HepG2 (cell line): Measurements from ENCODE around the gene SAMM50. TPM values are rescaled to one million over a fixed set of nuclear protein-coding genes. Genes with fewer than 3 reads are reported as not detected.

ENCODE experiments used
- ATM ChIP-seq: fragments of 450-650 bp; IDR thresholded peaks from 2 replicates; pipeline ENCODE4 v1.7.1; 2017; ENCODE audit warnings: mild to moderate bottlenecking, borderline replicate concordance
- CENPT ChIP-seq: sonication (generic); formaldehyde crosslinking; IDR thresholded peaks from 2 replicates; pipeline ENCODE4 v1.8.0; 2022; ENCODE audit warnings: low read depth, mild to moderate bottlenecking, moderate library complexity, missing genetic modification reagents
- DNMT3B ChIP-seq: conservative IDR thresholded peaks from 2 replicates; pipeline ENCODE4 v1.6.1; 2016; ENCODE audit warnings: missing biosample characterization, control low read depth
- KIAA2018 ChIP-seq: sonication (generic); formaldehyde crosslinking; IDR thresholded peaks from 2 replicates; pipeline ENCODE4 v1.5.0; 2020; ENCODE audit warnings: mild to moderate bottlenecking, missing genetic modification reagents, borderline replicate concordance
- KMT2A ChIP-seq: sonication (generic); formaldehyde crosslinking; IDR thresholded peaks from 2 replicates; pipeline ENCODE4 v1.4.0; 2020; ENCODE audit warnings: missing genetic modification reagents
- MIER2 ChIP-seq: IDR thresholded peaks from 2 replicates; pipeline ENCODE4 v1.6.1; 2016; ENCODE audit warnings: missing biosample characterization, missing genetic modification reagents
- PHF5A ChIP-seq: IDR thresholded peaks from one replicate; pipeline ENCODE4 v1.6.1; 2018; ENCODE audit warnings: low read depth, missing genetic modification reagents; ENCODE audit not compliant: unreplicated experiment
- TAF15 ChIP-seq: fragments of 200-400 bp; formaldehyde crosslinking; IDR thresholded peaks from one replicate; pipeline ENCODE4 v1.6.1; 2018; ENCODE audit warnings: mild to moderate bottlenecking, low read depth, low read length; ENCODE audit not compliant: poor library complexity, severe bottlenecking
- ZBTB20 ChIP-seq: sonication (generic); formaldehyde crosslinking; IDR thresholded peaks from 2 replicates; pipeline ENCODE4 v1.8.1; 2023; ENCODE audit warnings: missing genetic modification reagents, low read depth, mild to moderate bottlenecking, borderline replicate concordance
- ZNF34 ChIP-seq: sonication (generic); formaldehyde crosslinking; IDR thresholded peaks from 2 replicates; pipeline ENCODE4 v1.4.0; 2020; ENCODE audit warnings: mild to moderate bottlenecking, missing genetic modification reagents, borderline replicate concordance
- ZNF510 ChIP-seq: sonication (generic); formaldehyde crosslinking; IDR thresholded peaks from 2 replicates; pipeline ENCODE4 v1.4.0; 2020; ENCODE audit warnings: low read depth, mild to moderate bottlenecking, missing genetic modification reagents
- ZNF558 ChIP-seq: sonication (generic); formaldehyde crosslinking; IDR thresholded peaks from 2 replicates; pipeline ENCODE4 v1.9.0; 2022; ENCODE audit warnings: mild to moderate bottlenecking, missing genetic modification reagents, borderline replicate concordance
- ZNF639 ChIP-seq: conservative IDR thresholded peaks from 2 replicates; pipeline ENCODE4 v1.6.1; 2018; ENCODE audit warnings: missing genetic modification reagents
- polyA plus RNA-seq, 8 experiments: library from polyadenylated mRNA; depleted of rRNA in 3 of 8; stranded (reverse) in 7 of 8; unstranded in 1 of 8; fragments of >200 nt; fragmentation: Illumina TruSeq in 4 of 8; extraction: Trizol in 4 of 8; gene quantifications; 2 replicates each; pipeline versions ENCODE4 v1.2.1 to v1.2.3, GENCODE V29; 2011 to 2016; ENCODE audit warnings: low read depth in 4 of 8, missing spikeins in 1 of 8, mixed read lengths in 1 of 8; ENCODE audit not compliant: insufficient read depth in 1 of 8
- total RNA-seq, 5 experiments: library from RNA; depleted of rRNA; stranded (reverse); fragments of >200 nt; fragmentation: Illumina TruSeq; extraction: Trizol; gene quantifications; 2 replicates each; pipeline ENCODE4 v1.2.3, GENCODE V29; 2016; ENCODE audit warnings: low read depth in 1 of 5
- TF ChIP-seq, protein P1 (sequence below): sonication (generic); formaldehyde crosslinking; IDR thresholded peaks from 2 replicates; pipeline ENCODE4 v1.8.1; 2023; ENCODE audit warnings: mild to moderate bottlenecking, inconsistent platforms, moderate library complexity, missing genetic modification reagents, borderline replicate concordance
- TF ChIP-seq, protein P2 (sequence below): sonication (generic); formaldehyde crosslinking; IDR thresholded peaks from 2 replicates; pipeline ENCODE4 v1.9.0; 2022; ENCODE audit warnings: missing genetic modification reagents, mild to moderate bottlenecking, borderline replicate concordance

Gene SAMM50
- total and polyA plus RNA-seq, 2 of the 13 experiments (the other 11 are each of a cell fraction or from before 2014, with no cell fraction given): 34.7 to 63.4 TPM

GRCh38 chr22:43925433-43926348, 29.6 kb upstream of the SAMM50 start (continued):
- no peak for TF ChIP-seq KIAA2018 (CRISPR knock-in tag)
- no peak for TF ChIP-seq MIER2 (CRISPR knock-in tag)
- no peak for TF ChIP-seq ZNF34 (CRISPR knock-in tag)
- no peak for TF ChIP-seq ZNF510 (CRISPR knock-in tag)
- TF ChIP-seq ZBTB20: no peak; the same call in 1 of the 2 replicates
- TF ChIP-seq ZNF639 (CRISPR knock-in tag): no peak
- no peak for TF ChIP-seq ATM
- TF ChIP-seq, protein P1, sequence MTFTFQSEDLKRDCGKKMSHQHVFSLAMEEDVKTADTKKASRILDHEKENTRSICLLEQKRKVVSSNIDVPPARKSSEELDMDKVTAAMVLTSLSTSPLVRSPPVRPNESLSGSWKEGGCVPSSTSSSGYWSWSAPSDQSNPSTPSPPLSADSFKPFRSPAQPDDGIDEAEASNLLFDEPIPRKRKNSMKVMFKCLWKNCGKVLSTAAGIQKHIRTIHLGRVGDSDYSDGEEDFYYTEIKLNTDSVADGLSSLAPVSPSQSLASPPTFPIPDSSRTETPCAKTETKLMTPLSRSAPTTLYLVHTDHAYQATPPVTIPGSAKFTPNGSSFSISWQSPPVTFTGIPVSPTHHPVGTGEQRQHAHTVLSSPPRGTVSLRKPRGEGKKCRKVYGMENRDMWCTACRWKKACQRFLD (CRISPR knock-in tag): no peak
- TF ChIP-seq DNMT3B (CRISPR knock-in tag): no peak
- no peak for TF ChIP-seq TAF15
- TF ChIP-seq ZNF558 (CRISPR knock-in tag): peak; percentile 40; the same call in 1 of the 2 replicates
- TF ChIP-seq, protein P2, sequence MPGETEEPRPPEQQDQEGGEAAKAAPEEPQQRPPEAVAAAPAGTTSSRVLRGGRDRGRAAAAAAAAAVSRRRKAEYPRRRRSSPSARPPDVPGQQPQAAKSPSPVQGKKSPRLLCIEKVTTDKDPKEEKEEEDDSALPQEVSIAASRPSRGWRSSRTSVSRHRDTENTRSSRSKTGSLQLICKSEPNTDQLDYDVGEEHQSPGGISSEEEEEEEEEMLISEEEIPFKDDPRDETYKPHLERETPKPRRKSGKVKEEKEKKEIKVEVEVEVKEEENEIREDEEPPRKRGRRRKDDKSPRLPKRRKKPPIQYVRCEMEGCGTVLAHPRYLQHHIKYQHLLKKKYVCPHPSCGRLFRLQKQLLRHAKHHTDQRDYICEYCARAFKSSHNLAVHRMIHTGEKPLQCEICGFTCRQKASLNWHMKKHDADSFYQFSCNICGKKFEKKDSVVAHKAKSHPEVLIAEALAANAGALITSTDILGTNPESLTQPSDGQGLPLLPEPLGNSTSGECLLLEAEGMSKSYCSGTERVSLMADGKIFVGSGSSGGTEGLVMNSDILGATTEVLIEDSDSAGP (CRISPR knock-in tag): peak; percentile 21; the same call in 1 of the 2 replicates
- TF ChIP-seq KMT2A (CRISPR knock-in tag): no peak; the same call in 1 of the 2 replicates
- peak; percentile 83 for TF ChIP-seq PHF5A (CRISPR knock-in tag)
- no peak for TF ChIP-seq CENPT (CRISPR knock-in tag)
